NB4 (cell line): ENCODE measurements around the gene BNC2.

ENCODE experiments used
- TF ChIP-seq, protein P1 (sequence below): IDR thresholded peaks from one replicate; pipeline ENCODE4 v1.5.1; 2012; ENCODE audit warnings: low read depth, low read length
- TF ChIP-seq, protein P2 (sequence below): IDR thresholded peaks from 2 replicates; pipeline ENCODE4 v1.6.1; 2011; ENCODE audit warnings: low read depth, low read length

DNA sequence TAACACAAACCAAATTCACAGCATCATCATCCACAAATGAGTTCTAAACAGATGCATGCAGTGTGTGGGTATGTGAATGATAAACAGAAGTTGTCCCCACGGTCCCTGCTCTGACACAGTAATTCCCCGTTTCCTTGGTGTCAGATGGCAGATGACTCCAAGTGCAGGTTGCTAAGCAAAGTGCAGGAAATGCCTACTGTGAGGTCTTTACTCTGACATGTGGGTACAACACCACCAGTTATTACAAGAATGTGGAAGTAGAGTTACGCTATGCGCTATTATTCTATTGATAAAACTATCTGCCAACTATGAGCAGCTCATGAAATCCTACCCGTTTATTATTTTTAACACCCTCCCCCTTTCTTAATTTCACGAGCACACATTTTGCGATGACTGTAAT lies 448.9 kb downstream of the BNC2 start:
- TF ChIP-seq, protein P1, sequence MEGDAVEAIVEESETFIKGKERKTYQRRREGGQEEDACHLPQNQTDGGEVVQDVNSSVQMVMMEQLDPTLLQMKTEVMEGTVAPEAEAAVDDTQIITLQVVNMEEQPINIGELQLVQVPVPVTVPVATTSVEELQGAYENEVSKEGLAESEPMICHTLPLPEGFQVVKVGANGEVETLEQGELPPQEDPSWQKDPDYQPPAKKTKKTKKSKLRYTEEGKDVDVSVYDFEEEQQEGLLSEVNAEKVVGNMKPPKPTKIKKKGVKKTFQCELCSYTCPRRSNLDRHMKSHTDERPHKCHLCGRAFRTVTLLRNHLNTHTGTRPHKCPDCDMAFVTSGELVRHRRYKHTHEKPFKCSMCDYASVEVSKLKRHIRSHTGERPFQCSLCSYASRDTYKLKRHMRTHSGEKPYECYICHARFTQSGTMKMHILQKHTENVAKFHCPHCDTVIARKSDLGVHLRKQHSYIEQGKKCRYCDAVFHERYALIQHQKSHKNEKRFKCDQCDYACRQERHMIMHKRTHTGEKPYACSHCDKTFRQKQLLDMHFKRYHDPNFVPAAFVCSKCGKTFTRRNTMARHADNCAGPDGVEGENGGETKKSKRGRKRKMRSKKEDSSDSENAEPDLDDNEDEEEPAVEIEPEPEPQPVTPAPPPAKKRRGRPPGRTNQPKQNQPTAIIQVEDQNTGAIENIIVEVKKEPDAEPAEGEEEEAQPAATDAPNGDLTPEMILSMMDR: no peak
- TF ChIP-seq, protein P2, sequence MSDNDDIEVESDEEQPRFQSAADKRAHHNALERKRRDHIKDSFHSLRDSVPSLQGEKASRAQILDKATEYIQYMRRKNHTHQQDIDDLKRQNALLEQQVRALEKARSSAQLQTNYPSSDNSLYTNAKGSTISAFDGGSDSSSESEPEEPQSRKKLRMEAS: peak; percentile 78
